Kidney epithelial cell (primary cell): ENCODE results near the gene FUS. TPM values are rescaled to one million over a fixed set of nuclear protein-coding genes. Genes with fewer than 3 reads are reported as not detected.
"Not testable (repeated sequence)": the region's sequence is repeated elsewhere in the genome, so short reads cannot be mapped to it uniquely, and the experiment has no call there.

ENCODE experiments used
- DNase-seq: peaks from one replicate; pipeline ENCODE4 v3.0.0-alpha.2; 2010; ENCODE audit warnings: low read depth
- H3K27me3 ChIP-seq: 2 replicates; pipeline ENCODE4 v1.6.0; 2011; ENCODE audit warnings: low read length; ENCODE audit not compliant: control insufficient read depth, insufficient read depth
- H3K36me3 ChIP-seq: 2 replicates; pipeline ENCODE4 v1.5.1; 2011; ENCODE audit warnings: low read length; ENCODE audit not compliant: control insufficient read depth, insufficient read depth
- H3K4me3 ChIP-seq: 2 replicates; pipeline ENCODE4 v1.5.1; 2011; ENCODE audit warnings: low read depth, mild to moderate bottlenecking, control low read depth, low read length
- total RNA-seq: library from RNA; depleted of rRNA; stranded (reverse); fragments of >200 nt; gene quantifications from 2 replicates; pipeline ENCODE4 v1.2.3, GENCODE V29; 2015
- TF ChIP-seq, protein P1 (sequence below): IDR thresholded peaks from 2 replicates; pipeline ENCODE4 v1.5.1; 2011; ENCODE audit warnings: mild to moderate bottlenecking, moderate library complexity, low read length, control low read depth, inconsistent platforms; ENCODE audit not compliant: insufficient read depth, poor library complexity, severe bottlenecking

The FUS gene
- total RNA-seq, 1 donor from 2014 or later: 71.9 TPM

GRCh38 chr16:31191697-31192428, 11.9 kb downstream of the FUS start:
- DNase-seq: no peak
- peaks cover 13% of the 10 kb centered on the region for H3K36me3 ChIP-seq
- TF ChIP-seq, protein P1, sequence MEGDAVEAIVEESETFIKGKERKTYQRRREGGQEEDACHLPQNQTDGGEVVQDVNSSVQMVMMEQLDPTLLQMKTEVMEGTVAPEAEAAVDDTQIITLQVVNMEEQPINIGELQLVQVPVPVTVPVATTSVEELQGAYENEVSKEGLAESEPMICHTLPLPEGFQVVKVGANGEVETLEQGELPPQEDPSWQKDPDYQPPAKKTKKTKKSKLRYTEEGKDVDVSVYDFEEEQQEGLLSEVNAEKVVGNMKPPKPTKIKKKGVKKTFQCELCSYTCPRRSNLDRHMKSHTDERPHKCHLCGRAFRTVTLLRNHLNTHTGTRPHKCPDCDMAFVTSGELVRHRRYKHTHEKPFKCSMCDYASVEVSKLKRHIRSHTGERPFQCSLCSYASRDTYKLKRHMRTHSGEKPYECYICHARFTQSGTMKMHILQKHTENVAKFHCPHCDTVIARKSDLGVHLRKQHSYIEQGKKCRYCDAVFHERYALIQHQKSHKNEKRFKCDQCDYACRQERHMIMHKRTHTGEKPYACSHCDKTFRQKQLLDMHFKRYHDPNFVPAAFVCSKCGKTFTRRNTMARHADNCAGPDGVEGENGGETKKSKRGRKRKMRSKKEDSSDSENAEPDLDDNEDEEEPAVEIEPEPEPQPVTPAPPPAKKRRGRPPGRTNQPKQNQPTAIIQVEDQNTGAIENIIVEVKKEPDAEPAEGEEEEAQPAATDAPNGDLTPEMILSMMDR: no peak
- H3K27me3 ChIP-seq: no peaks in the 10 kb centered on the region
- H3K4me3 ChIP-seq: no peak overlapping the region

DNA sequence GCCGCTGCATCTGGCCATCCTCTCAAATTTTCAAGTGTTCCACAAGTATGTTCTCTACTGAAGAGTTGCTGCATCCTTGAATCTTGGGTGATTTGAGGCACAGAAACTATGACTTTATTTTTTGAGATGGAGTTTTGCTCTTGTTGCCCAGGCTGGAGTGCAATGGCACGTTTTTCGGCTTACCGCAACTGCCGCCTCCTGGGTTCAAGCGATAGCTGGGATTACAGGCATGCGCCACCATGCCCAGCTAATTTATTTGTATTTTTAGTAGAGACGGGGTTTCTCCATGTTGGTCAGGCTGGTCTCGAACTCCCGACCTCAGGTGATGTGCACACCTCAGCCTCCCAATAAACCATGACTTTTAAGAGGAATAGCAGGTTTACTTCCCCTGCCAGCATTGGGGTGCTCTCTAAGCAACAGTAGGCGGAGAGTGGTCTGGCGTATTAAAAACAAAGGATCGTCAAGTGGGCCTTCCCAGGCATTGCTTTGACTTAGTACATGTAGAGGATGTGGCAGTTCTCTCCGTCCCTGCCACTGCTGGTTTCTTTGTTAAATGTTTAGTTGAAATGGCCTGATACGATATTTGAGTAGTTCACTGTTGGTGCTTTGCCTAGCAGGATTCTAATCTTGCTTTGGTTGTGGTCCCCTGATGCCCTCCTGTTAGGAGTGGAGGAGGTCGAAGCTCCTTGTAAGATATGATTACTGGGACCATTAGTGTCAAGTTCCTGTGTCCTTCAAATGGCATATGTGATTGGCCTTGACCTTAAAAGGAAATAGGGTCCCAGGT, 13.1 kb downstream of the FUS start:
- no peak overlapping the region for H3K4me3 ChIP-seq
- TF ChIP-seq, protein P1: no peak
- peaks cover 9% of the 10 kb centered on the region for H3K36me3 ChIP-seq
- no peaks in the 10 kb centered on the region for H3K27me3 ChIP-seq
- DNase-seq: no peak

GRCh38 chr16:31193874-31194273, 13.9 kb downstream of the FUS start:
- Histone ChIP-seq H3K36me3 (peaks cover 8% of the 10 kb centered on the region), H3K27me3 (no peaks in the 10 kb centered on the region), H3K4me3 (no peak overlapping the region)
- TF ChIP-seq, protein P1: no peak
- no peak for DNase-seq

- no peaks in the 10 kb centered on the region for H3K27me3 ChIP-seq
- peaks cover 8% of the 10 kb centered on the region for H3K36me3 ChIP-seq
- H3K4me3 ChIP-seq: no peak overlapping the region
- DNase-seq: no peak
- TF ChIP-seq, protein P1: no peak
These were observed 15.0 kb downstream of the FUS start for GRCh38 chr16:31194898-31195297.

- not testable (repeated sequence) for H3K4me3 ChIP-seq, H3K36me3 ChIP-seq, DNase-seq, H3K27me3 ChIP-seq
These were observed 15.9 kb downstream of the FUS start for GRCh38 chr16:31195861-31196260.

- TF ChIP-seq, protein P1: no peak
- no peak for DNase-seq
- Histone ChIP-seq H3K27me3 (no peaks in the 10 kb centered on the region), H3K36me3 (peaks cover 4% of the 10 kb centered on the region), H3K4me3 (no peak overlapping the region)
These were observed 16.6 kb downstream of the FUS start for GRCh38 chr16:31196324-31197088.
